ENCODE results near the gene TBC1D22A. TPM values are rescaled to one million over a fixed set of nuclear protein-coding genes. Genes with fewer than 3 reads are reported as not detected.

TBC1D22A gene
- total and polyA plus RNA-seq, 2 experiments from 2014 or later: 9.6 to 13.3 TPM

DNA sequence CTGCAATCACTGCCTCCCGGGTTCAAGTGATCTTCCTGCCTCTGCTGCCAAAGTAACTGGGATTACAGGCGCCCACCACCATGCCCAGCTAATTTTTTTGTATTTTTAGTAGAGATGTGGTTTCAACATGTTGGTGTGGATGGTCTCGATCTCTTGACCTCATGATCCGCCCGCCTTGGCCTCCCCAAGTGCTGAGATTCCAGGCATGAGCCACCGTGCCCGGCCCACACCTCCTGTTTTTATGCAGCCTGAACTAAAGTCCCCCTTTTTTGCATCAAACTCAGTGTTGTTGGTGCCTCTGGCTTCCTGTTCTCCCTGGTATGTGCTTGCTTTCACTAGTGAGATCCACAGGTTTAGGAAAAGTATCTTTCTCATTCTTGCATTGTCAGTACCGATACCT is 4.2 kb downstream of the TBC1D22A start:
- TF ChIP-seq, protein P1, sequence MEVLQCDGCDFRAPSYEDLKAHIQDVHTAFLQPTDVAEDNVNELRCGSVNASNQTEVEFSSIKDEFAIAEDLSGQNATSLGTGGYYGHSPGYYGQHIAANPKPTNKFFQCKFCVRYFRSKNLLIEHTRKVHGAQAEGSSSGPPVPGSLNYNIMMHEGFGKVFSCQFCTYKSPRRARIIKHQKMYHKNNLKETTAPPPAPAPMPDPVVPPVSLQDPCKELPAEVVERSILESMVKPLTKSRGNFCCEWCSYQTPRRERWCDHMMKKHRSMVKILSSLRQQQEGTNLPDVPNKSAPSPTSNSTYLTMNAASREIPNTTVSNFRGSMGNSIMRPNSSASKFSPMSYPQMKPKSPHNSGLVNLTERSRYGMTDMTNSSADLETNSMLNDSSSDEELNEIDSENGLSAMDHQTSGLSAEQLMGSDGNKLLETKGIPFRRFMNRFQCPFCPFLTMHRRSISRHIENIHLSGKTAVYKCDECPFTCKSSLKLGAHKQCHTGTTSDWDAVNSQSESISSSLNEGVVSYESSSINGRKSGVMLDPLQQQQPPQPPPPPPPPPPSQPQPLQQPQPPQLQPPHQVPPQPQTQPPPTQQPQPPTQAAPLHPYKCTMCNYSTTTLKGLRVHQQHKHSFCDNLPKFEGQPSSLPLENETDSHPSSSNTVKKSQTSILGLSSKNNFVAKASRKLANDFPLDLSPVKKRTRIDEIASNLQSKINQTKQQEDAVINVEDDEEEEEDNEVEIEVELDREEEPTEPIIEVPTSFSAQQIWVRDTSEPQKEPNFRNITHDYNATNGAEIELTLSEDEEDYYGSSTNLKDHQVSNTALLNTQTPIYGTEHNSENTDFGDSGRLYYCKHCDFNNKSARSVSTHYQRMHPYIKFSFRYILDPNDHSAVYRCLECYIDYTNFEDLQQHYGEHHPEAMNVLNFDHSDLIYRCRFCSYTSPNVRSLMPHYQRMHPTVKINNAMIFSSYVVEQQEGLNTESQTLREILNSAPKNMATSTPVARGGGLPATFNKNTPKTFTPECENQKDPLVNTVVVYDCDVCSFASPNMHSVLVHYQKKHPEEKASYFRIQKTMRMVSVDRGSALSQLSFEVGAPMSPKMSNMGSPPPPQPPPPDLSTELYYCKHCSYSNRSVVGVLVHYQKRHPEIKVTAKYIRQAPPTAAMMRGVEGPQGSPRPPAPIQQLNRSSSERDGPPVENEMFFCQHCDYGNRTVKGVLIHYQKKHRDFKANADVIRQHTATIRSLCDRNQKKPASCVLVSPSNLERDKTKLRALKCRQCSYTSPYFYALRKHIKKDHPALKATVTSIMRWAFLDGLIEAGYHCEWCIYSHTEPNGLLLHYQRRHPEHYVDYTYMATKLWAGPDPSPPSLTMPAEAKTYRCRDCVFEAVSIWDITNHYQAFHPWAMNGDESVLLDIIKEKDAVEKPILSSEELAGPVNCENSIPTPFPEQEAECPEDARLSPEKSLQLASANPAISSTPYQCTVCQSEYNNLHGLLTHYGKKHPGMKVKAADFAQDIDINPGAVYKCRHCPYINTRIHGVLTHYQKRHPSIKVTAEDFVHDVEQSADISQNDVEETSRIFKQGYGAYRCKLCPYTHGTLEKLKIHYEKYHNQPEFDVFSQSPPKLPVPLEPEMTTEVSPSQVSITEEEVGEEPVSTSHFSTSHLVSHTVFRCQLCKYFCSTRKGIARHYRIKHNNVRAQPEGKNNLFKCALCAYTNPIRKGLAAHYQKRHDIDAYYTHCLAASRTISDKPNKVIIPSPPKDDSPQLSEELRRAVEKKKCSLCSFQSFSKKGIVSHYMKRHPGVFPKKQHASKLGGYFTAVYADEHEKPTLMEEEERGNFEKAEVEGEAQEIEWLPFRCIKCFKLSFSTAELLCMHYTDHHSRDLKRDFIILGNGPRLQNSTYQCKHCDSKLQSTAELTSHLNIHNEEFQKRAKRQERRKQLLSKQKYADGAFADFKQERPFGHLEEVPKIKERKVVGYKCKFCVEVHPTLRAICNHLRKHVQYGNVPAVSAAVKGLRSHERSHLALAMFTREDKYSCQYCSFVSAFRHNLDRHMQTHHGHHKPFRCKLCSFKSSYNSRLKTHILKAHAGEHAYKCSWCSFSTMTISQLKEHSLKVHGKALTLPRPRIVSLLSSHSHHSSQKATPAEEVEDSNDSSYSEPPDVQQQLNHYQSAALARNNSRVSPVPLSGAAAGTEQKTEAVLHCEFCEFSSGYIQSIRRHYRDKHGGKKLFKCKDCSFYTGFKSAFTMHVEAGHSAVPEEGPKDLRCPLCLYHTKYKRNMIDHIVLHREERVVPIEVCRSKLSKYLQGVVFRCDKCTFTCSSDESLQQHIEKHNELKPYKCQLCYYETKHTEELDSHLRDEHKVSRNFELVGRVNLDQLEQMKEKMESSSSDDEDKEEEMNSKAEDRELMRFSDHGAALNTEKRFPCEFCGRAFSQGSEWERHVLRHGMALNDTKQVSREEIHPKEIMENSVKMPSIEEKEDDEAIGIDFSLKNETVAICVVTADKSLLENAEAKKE (CRISPR knock-in tag; IDR thresholded peaks at IDR 0.05): no peak
- no peak for TF ChIP-seq STAT1 (IDR thresholded peaks at IDR 0.05; ENCODE audit: unreplicated experiment)
- Mint-ChIP-seq H3K36me3 (ENCODE audit: low read depth) (peaks cover 3% of the 10 kb centered on the region; the same call in 1 of the 3 replicates), H3K4me1 (peaks cover 6% of the 10 kb centered on the region), H3K4me3 (no peak overlapping the region), H3K9me3 (no peaks in the 10 kb centered on the region), H3K27ac (no peak overlapping the region), H3K27me3 (ENCODE audit: insufficient read depth, low read depth, poor library complexity) (peaks cover 14% of the 10 kb centered on the region)
- H3K4me1 ChIP-seq (ENCODE audit: insufficient read depth): peaks cover 6% of the 10 kb centered on the region; the same call in 1 of the 2 replicates
- H3K79me2 ChIP-seq (replicated peaks; ENCODE audit: insufficient read depth): peaks cover 95% of the 10 kb centered on the region
- no peak for DNase-seq (ENCODE audit: low spot score)
- H3K4me2 ChIP-seq: no peak overlapping the region
- H3K27me3 ChIP-seq (ENCODE audit: insufficient read depth): no peaks in the 10 kb centered on the region
- H3K4me3 ChIP-seq: no peak overlapping the region
- no peak overlapping the region for H3K27ac ChIP-seq (ENCODE audit: low read depth)
- H3K36me3 ChIP-seq (ENCODE audit: insufficient read depth): no peaks in the 10 kb centered on the region
- H2AFZ ChIP-seq: no peak overlapping the region
- H3K9me2 ChIP-seq (ENCODE audit: insufficient read depth): no peaks in the 10 kb centered on the region
- no peaks in the 10 kb centered on the region; the same call in 1 of the 2 replicates for H4K20me1 ChIP-seq (replicated peaks; ENCODE audit: insufficient read depth)
- H3F3A ChIP-seq (replicated peaks; ENCODE audit: low read depth): no peaks in the 10 kb centered on the region
- ATAC-seq: no peak

DNA sequence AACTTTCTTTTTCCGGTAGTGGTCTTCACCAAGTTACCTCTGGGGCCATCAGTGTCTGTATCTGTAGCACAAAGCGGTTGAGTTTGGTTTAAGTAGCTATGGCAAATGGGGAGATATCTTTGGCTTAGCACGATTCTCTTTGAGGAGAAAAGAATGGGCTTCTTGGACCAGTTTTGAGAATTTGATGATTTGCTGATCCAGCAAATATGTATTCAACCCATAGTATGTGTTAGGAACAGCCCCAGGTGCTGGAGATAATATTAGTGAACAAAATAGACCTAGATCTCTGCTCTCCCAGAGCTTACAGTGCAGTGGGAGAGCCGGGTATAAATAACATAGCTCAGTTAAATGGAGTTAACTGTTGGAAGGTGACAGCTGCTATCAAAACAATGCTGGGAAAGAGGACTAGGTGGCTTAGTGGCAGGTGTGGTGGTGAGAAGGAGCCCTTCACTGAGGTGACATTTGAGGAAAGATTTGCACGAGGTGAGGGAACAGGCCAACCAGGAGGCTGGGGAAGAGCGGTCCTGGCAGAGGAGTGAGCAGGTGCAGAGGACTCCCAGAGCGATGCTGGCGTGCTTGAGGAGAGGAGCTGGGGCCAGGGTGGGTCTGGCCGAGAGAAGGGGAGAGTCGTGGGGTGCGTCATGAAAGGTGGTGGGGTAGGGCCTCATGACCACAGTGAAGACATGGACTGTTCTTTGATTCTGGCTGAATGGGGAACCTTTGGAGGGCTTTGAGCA is 5.0 kb downstream of the TBC1D22A start:
- Histone ChIP-seq H3K4me1 (ENCODE audit: insufficient read depth) (peaks cover 6% of the 10 kb centered on the region; the same call in 1 of the 2 replicates), H4K20me1 (replicated peaks; ENCODE audit: insufficient read depth) (no peaks in the 10 kb centered on the region; the same call in 1 of the 2 replicates), H3K27me3 (ENCODE audit: insufficient read depth) (no peaks in the 10 kb centered on the region), H3K9me2 (ENCODE audit: insufficient read depth) (no peaks in the 10 kb centered on the region), H3K4me2 (no peak overlapping the region), H3K27ac (ENCODE audit: low read depth) (no peak overlapping the region), H3K4me3 (no peak overlapping the region), H3F3A (replicated peaks; ENCODE audit: low read depth) (no peaks in the 10 kb centered on the region), H2AFZ (no peak overlapping the region), H3K36me3 (ENCODE audit: insufficient read depth) (no peaks in the 10 kb centered on the region), H3K79me2 (replicated peaks; ENCODE audit: insufficient read depth) (peaks cover 89% of the 10 kb centered on the region)
- ATAC-seq (no peak), DNase-seq (ENCODE audit: low spot score) (no peak)
- H3K4me3 Mint-ChIP-seq: no peak overlapping the region
- H3K27me3 Mint-ChIP-seq (ENCODE audit: insufficient read depth, low read depth, poor library complexity): peaks cover 8% of the 10 kb centered on the region
- H3K9me3 Mint-ChIP-seq: no peaks in the 10 kb centered on the region
- H3K4me1 Mint-ChIP-seq: peaks cover 3% of the 10 kb centered on the region; the same call in 2 of the 3 replicates
- no peak overlapping the region; the same call in 1 of the 2 replicates for H3K27ac Mint-ChIP-seq
- peaks cover 3% of the 10 kb centered on the region; the same call in 1 of the 3 replicates for H3K36me3 Mint-ChIP-seq (ENCODE audit: low read depth)
- TF ChIP-seq STAT1 (IDR thresholded peaks at IDR 0.05; ENCODE audit: unreplicated experiment): no peak
- TF ChIP-seq CREB1 (CRISPR knock-in tag; IDR thresholded peaks at IDR 0.05; ENCODE audit: low read depth): no peak
- no peak for TF ChIP-seq ZNF331 (CRISPR knock-in tag; IDR thresholded peaks at IDR 0.05; ENCODE audit: low read depth)
- TF ChIP-seq EZH2phosphoT487 (IDR thresholded peaks at IDR 0.05; ENCODE audit: unreplicated experiment): no peak
- TF ChIP-seq, protein P2, sequence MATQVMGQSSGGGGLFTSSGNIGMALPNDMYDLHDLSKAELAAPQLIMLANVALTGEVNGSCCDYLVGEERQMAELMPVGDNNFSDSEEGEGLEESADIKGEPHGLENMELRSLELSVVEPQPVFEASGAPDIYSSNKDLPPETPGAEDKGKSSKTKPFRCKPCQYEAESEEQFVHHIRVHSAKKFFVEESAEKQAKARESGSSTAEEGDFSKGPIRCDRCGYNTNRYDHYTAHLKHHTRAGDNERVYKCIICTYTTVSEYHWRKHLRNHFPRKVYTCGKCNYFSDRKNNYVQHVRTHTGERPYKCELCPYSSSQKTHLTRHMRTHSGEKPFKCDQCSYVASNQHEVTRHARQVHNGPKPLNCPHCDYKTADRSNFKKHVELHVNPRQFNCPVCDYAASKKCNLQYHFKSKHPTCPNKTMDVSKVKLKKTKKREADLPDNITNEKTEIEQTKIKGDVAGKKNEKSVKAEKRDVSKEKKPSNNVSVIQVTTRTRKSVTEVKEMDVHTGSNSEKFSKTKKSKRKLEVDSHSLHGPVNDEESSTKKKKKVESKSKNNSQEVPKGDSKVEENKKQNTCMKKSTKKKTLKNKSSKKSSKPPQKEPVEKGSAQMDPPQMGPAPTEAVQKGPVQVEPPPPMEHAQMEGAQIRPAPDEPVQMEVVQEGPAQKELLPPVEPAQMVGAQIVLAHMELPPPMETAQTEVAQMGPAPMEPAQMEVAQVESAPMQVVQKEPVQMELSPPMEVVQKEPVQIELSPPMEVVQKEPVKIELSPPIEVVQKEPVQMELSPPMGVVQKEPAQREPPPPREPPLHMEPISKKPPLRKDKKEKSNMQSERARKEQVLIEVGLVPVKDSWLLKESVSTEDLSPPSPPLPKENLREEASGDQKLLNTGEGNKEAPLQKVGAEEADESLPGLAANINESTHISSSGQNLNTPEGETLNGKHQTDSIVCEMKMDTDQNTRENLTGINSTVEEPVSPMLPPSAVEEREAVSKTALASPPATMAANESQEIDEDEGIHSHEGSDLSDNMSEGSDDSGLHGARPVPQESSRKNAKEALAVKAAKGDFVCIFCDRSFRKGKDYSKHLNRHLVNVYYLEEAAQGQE (IDR thresholded peaks at IDR 0.05; ENCODE audit: unreplicated experiment): no peak
- TF ChIP-seq ZNF114 (CRISPR knock-in tag; IDR thresholded peaks at IDR 0.05): no peak
- TF ChIP-seq EZH2 (IDR thresholded peaks at IDR 0.05; ENCODE audit: low read depth, unreplicated experiment): no peak
- no peak for TF ChIP-seq POLR2AphosphoS5 (IDR thresholded peaks at IDR 0.05; ENCODE audit: low read depth)
